ENCODE measurements around the gene RASA4B. TPM values are rescaled to one million over a fixed set of nuclear protein-coding genes. Genes with fewer than 3 reads are reported as not detected.

RASA4B gene
- total and polyA plus RNA-seq, 9 of the 15 experiments (the other 6 are each of a cell fraction or from before 2014, with no cell fraction given), result 0.01 to 2.9 (median 1.5) TPM; not detected in 1

DNA sequence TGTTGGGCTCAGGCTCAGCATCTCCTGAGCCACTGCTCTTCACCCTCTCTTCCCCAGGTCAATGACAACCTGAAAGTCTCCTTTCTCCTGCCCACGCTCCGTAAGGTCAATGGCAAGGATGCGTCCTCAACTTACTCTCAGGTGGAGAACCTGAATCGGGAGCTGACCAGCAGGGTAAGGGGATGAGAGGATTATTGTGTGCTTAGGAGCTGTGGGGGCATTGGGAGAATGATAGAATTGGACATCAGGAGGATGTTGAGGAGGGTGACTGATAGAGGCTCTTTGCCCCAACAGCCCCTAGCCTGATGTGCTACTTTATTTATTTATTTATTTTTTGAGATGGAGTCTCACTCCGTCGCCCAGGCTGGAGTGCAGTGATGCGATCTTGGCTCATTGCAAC, 51.5 kb downstream of the RASA4B start:
- peaks cover 42% of the 10 kb centered on the region for H3K79me2 ChIP-seq (ENCODE audit: control insufficient read depth, insufficient read depth, low read length)
- peak overlapping the region; percentile 96; a peak in 3 of 4 replicates for H3K9ac ChIP-seq (ENCODE audit: insufficient read depth in 1 of 2, low read depth in 2 of 2, low read length in 2 of 2)
- ATAC-seq (no peak), FAIRE-seq (no peak), DNase-seq (ENCODE audit: extremely low read depth in 1 of 4, low spot score in 3 of 4) (no peak)
- no peaks in the 10 kb centered on the region for H4K20me1 ChIP-seq (replicated peaks; ENCODE audit: control insufficient read depth, insufficient read depth, low read length)
- H2AFZ ChIP-seq (ENCODE audit: low read depth, low read length), result no peak overlapping the region
- peak overlapping the region; percentile 93; the same call in 1 of the 2 replicates for H3K4me3 ChIP-seq
- no peaks in the 10 kb centered on the region for H3K27me3 ChIP-seq (ENCODE audit: control insufficient read depth in 2 of 2, insufficient read depth in 2 of 2, low read length in 2 of 2)
- H3K27ac ChIP-seq (ENCODE audit: extremely low read depth, low read depth, low read length), result no peak overlapping the region
- TF ChIP-seq CBFB (CRISPR knock-in tag; IDR thresholded peaks at IDR 0.05) (0 out of 2 replicates have a peak, but pooled peaks have one; percentile 30), TSC22D4 (tag; IDR thresholded peaks at IDR 0.05) (no peak), NCOA6 (IDR thresholded peaks at IDR 0.05) (no peak), MED1 (CRISPR knock-in tag; IDR thresholded peaks at IDR 0.05; ENCODE audit: borderline replicate concordance) (no peak), ZNF165 (CRISPR knock-in tag; IDR thresholded peaks at IDR 0.05; ENCODE audit: borderline replicate concordance) (no peak)
- TF ChIP-seq, protein P1, sequence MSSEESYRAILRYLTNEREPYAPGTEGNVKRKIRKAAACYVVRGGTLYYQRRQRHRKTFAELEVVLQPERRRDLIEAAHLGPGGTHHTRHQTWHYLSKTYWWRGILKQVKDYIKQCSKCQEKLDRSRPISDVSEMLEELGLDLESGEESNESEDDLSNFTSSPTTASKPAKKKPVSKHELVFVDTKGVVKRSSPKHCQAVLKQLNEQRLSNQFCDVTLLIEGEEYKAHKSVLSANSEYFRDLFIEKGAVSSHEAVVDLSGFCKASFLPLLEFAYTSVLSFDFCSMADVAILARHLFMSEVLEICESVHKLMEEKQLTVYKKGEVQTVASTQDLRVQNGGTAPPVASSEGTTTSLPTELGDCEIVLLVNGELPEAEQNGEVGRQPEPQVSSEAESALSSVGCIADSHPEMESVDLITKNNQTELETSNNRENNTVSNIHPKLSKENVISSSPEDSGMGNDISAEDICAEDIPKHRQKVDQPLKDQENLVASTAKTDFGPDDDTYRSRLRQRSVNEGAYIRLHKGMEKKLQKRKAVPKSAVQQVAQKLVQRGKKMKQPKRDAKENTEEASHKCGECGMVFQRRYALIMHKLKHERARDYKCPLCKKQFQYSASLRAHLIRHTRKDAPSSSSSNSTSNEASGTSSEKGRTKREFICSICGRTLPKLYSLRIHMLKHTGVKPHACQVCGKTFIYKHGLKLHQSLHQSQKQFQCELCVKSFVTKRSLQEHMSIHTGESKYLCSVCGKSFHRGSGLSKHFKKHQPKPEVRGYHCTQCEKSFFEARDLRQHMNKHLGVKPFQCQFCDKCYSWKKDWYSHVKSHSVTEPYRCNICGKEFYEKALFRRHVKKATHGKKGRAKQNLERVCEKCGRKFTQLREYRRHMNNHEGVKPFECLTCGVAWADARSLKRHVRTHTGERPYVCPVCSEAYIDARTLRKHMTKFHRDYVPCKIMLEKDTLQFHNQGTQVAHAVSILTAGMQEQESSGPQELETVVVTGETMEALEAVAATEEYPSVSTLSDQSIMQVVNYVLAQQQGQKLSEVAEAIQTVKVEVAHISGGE (CRISPR knock-in tag; IDR thresholded peaks at IDR 0.05), result no peak
- TF ChIP-seq, protein P2, sequence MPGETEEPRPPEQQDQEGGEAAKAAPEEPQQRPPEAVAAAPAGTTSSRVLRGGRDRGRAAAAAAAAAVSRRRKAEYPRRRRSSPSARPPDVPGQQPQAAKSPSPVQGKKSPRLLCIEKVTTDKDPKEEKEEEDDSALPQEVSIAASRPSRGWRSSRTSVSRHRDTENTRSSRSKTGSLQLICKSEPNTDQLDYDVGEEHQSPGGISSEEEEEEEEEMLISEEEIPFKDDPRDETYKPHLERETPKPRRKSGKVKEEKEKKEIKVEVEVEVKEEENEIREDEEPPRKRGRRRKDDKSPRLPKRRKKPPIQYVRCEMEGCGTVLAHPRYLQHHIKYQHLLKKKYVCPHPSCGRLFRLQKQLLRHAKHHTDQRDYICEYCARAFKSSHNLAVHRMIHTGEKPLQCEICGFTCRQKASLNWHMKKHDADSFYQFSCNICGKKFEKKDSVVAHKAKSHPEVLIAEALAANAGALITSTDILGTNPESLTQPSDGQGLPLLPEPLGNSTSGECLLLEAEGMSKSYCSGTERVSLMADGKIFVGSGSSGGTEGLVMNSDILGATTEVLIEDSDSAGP (CRISPR knock-in tag; IDR thresholded peaks at IDR 0.05), result no peak
- H3K36me3 ChIP-seq (ENCODE audit: control insufficient read depth, insufficient read depth, low read length), result peaks cover 46% of the 10 kb centered on the region; the same call in 2 of the 3 replicates
- no peaks in the 10 kb centered on the region for H3K9me3 ChIP-seq (replicated peaks; ENCODE audit: control insufficient read depth, insufficient read depth, low read depth, low read length)
- H3K4me2 ChIP-seq (ENCODE audit: insufficient read depth, low read length), result peak overlapping the region; percentile 95
- in situ Hi-C loops (cut with MboI), result loop anchor here (25.0 kb wide), 2 partner anchors 96 to 196 kb away; partner anchors contain the start of genes POLR2J2, POLR2J3, SPDYE2 and SPDYE2B
- no TSS peak for BruUV-seq (replicated peaks)
- ChIA-PET CTCF (ENCODE audit: low intra/inter-chr PET ratio) (interaction anchor here (1.4 kb wide), 1 partner anchor 54 kb away, joined by 4 read pairs; no protein-coding TSS in a partner anchor), POLR2A (no interaction called here)
- 92% methylated on average over 7 of the region's 7 CpGs for WGBS (ENCODE audit: insufficient coverage, low coverage, missing lambda C conversion rate)
- H3K4me1 ChIP-seq (replicated peaks in 1 of 2; ENCODE audit: control insufficient read depth in 2 of 2, insufficient read depth in 2 of 2, low read length in 2 of 2), result peaks cover 11 to 61% of the 10 kb centered on the region in 2 experiments; a peak in 3 of 5 replicates
- intact Hi-C loops (cut with micrococcal nuclease), result no loop called here
- peaks cover 5% of the 10 kb centered on the region for H3K9me1 ChIP-seq (ENCODE audit: control insufficient read depth, insufficient read depth, low read length)
